HepG2 (cell line): ENCODE data around the gene COPS7A. TPM values are rescaled to one million over a fixed set of nuclear protein-coding genes. Genes with fewer than 3 reads are reported as not detected.

ENCODE experiments used
- ATRX ChIP-seq: sonication (generic); formaldehyde crosslinking; IDR thresholded peaks from 2 replicates; pipeline ENCODE4 v1.4.0; 2020; ENCODE audit warnings: missing genetic modification reagents, borderline replicate concordance
- CENPX ChIP-seq: sonication (generic); formaldehyde crosslinking; IDR thresholded peaks from 2 replicates; pipeline ENCODE4 v1.9.0; 2021; ENCODE audit warnings: mild to moderate bottlenecking, missing genetic modification reagents, moderate library complexity
- FIP1L1 ChIP-seq: fragments of 200-400 bp; formaldehyde crosslinking; IDR thresholded peaks from 2 replicates; pipeline ENCODE4 v1.6.1; 2018; ENCODE audit warnings: low read depth, mild to moderate bottlenecking, low read length, moderate library complexity, borderline replicate concordance; ENCODE audit not compliant: insufficient read depth
- KDM2A ChIP-seq: sonication (generic); formaldehyde crosslinking; IDR thresholded peaks from 2 replicates; pipeline ENCODE4 v1.4.0; 2020; ENCODE audit warnings: low read depth, missing genetic modification reagents, borderline replicate concordance
- NCOA2 ChIP-seq: sonication (generic); formaldehyde crosslinking; IDR thresholded peaks from 2 replicates; pipeline ENCODE4 v1.8.0; 2022; ENCODE audit warnings: inconsistent platforms
- PAX8 ChIP-seq: sonication (generic); formaldehyde crosslinking; IDR thresholded peaks from 2 replicates; pipeline ENCODE4 v1.8.0; 2022; ENCODE audit warnings: mild to moderate bottlenecking, missing genetic modification reagents, borderline replicate concordance
- PHF21A ChIP-seq: sonication (generic); formaldehyde crosslinking; IDR thresholded peaks from 2 replicates; pipeline ENCODE4 v1.5.0; 2020; ENCODE audit warnings: mild to moderate bottlenecking, missing genetic modification reagents
- RARG ChIP-seq: sonication (generic); formaldehyde crosslinking; IDR thresholded peaks from 2 replicates; pipeline ENCODE4 v1.4.0; 2020; ENCODE audit warnings: low read depth, mild to moderate bottlenecking, missing genetic modification reagents
- TEAD3 ChIP-seq: optimal IDR thresholded peaks from 2 replicates; pipeline ENCODE3; 2016; ENCODE audit warnings: borderline replicate concordance
- ZIK1 ChIP-seq: sonication (generic); formaldehyde crosslinking; IDR thresholded peaks from 2 replicates; pipeline ENCODE4 v1.5.0; 2020; ENCODE audit warnings: mild to moderate bottlenecking, low read depth, missing genetic modification reagents, borderline replicate concordance
- ZNF44 ChIP-seq: sonication (generic); formaldehyde crosslinking; IDR thresholded peaks from 2 replicates; pipeline ENCODE4 v1.5.1; 2020; ENCODE audit warnings: mild to moderate bottlenecking, missing genetic modification reagents
- ZNF709 ChIP-seq: sonication (generic); formaldehyde crosslinking; IDR thresholded peaks from 2 replicates; pipeline ENCODE4 v1.5.0; 2020; ENCODE audit warnings: mild to moderate bottlenecking, missing genetic modification reagents
- ZSCAN20 ChIP-seq: sonication (generic); formaldehyde crosslinking; IDR thresholded peaks from 2 replicates; pipeline ENCODE4 v1.4.0; 2020; ENCODE audit warnings: missing genetic modification reagents, mild to moderate bottlenecking, borderline replicate concordance
- polyA plus RNA-seq, 8 experiments: library from polyadenylated mRNA; depleted of rRNA in 3 of 8; stranded (reverse) in 7 of 8; unstranded in 1 of 8; fragments of >200 nt; fragmentation: Illumina TruSeq in 4 of 8; extraction: Trizol in 4 of 8; gene quantifications; 2 replicates each; pipeline versions ENCODE4 v1.2.1 to v1.2.3, GENCODE V29; 2011 to 2016; ENCODE audit warnings: low read depth in 4 of 8, missing spikeins in 1 of 8, mixed read lengths in 1 of 8; ENCODE audit not compliant: insufficient read depth in 1 of 8
- total RNA-seq, 5 experiments: library from RNA; depleted of rRNA; stranded (reverse); fragments of >200 nt; fragmentation: Illumina TruSeq; extraction: Trizol; gene quantifications; 2 replicates each; pipeline ENCODE4 v1.2.3, GENCODE V29; 2016; ENCODE audit warnings: low read depth in 1 of 5
- TF ChIP-seq, protein P1 (sequence below): sonication (generic); formaldehyde crosslinking; IDR thresholded peaks from 2 replicates; pipeline ENCODE4 v1.9.0; 2021; ENCODE audit warnings: mild to moderate bottlenecking, missing genetic modification reagents
- TF ChIP-seq, protein P2 (sequence below): sonication (generic); formaldehyde crosslinking; IDR thresholded peaks from 2 replicates; pipeline ENCODE4 v1.4.0; 2020; ENCODE audit warnings: low read depth, missing genetic modification reagents
- TF ChIP-seq, protein P3 (sequence below): sonication (generic); formaldehyde crosslinking; conservative IDR thresholded peaks from 2 replicates; pipeline ENCODE4 v1.8.0; 2022; ENCODE audit warnings: missing genetic modification reagents
- TF ChIP-seq, protein P4 (sequence below): IDR thresholded peaks from 2 replicates; pipeline ENCODE4 v1.6.1; 2016; ENCODE audit warnings: mild to moderate bottlenecking, missing biosample characterization, missing genetic modification reagents

COPS7A gene
- total and polyA plus RNA-seq, 2 of the 13 experiments (the other 11 are each of a cell fraction or from before 2014, with no cell fraction given): 40.0 to 73.6 TPM

DNA sequence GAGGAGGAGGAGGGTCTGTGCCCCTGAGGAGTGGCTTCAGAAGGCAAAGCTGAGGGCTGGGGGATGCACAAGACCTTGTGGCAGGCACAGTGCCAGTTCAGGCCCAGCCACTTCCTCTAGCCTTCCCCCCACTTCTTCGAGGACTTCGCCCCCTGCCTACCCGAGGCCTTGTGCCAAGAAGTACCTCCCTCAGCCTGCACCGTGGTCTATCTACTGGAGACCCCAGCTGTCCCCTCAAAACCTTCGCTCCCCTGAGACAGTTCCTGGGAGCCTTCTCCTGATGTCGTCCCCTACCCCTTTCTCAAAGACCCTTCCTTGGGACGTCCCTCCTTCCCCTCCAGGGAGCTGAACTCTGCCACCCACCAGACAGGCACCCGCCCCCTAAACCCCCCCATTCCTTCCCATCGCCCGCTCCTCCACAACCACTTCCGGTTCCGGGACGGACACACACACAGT lies 35.3 kb upstream of the COPS7A start (continued):
- TF ChIP-seq, protein P1, sequence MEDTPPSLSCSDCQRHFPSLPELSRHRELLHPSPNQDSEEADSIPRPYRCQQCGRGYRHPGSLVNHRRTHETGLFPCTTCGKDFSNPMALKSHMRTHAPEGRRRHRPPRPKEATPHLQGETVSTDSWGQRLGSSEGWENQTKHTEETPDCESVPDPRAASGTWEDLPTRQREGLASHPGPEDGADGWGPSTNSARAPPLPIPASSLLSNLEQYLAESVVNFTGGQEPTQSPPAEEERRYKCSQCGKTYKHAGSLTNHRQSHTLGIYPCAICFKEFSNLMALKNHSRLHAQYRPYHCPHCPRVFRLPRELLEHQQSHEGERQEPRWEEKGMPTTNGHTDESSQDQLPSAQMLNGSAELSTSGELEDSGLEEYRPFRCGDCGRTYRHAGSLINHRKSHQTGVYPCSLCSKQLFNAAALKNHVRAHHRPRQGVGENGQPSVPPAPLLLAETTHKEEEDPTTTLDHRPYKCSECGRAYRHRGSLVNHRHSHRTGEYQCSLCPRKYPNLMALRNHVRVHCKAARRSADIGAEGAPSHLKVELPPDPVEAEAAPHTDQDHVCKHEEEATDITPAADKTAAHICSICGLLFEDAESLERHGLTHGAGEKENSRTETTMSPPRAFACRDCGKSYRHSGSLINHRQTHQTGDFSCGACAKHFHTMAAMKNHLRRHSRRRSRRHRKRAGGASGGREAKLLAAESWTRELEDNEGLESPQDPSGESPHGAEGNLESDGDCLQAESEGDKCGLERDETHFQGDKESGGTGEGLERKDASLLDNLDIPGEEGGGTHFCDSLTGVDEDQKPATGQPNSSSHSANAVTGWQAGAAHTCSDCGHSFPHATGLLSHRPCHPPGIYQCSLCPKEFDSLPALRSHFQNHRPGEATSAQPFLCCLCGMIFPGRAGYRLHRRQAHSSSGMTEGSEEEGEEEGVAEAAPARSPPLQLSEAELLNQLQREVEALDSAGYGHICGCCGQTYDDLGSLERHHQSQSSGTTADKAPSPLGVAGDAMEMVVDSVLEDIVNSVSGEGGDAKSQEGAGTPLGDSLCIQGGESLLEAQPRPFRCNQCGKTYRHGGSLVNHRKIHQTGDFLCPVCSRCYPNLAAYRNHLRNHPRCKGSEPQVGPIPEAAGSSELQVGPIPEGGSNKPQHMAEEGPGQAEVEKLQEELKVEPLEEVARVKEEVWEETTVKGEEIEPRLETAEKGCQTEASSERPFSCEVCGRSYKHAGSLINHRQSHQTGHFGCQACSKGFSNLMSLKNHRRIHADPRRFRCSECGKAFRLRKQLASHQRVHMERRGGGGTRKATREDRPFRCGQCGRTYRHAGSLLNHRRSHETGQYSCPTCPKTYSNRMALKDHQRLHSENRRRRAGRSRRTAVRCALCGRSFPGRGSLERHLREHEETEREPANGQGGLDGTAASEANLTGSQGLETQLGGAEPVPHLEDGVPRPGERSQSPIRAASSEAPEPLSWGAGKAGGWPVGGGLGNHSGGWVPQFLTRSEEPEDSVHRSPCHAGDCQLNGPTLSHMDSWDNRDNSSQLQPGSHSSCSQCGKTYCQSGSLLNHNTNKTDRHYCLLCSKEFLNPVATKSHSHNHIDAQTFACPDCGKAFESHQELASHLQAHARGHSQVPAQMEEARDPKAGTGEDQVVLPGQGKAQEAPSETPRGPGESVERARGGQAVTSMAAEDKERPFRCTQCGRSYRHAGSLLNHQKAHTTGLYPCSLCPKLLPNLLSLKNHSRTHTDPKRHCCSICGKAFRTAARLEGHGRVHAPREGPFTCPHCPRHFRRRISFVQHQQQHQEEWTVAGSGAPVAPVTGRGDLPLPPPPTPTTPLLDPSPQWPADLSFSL (CRISPR knock-in tag): no peak
- TF ChIP-seq ZNF44 (no peak), FIP1L1 (no peak), TEAD3 (CRISPR knock-in tag) (no peak), KDM2A (CRISPR knock-in tag) (no peak), PAX8 (CRISPR knock-in tag) (no peak), ZNF709 (no peak), ZSCAN20 (CRISPR knock-in tag) (no peak), CENPX (CRISPR knock-in tag) (no peak), RARG (no peak), ATRX (CRISPR knock-in tag) (no peak), ZIK1 (no peak), PHF21A (CRISPR knock-in tag) (no peak), NCOA2 (CRISPR knock-in tag) (no peak)
- TF ChIP-seq, protein P2, sequence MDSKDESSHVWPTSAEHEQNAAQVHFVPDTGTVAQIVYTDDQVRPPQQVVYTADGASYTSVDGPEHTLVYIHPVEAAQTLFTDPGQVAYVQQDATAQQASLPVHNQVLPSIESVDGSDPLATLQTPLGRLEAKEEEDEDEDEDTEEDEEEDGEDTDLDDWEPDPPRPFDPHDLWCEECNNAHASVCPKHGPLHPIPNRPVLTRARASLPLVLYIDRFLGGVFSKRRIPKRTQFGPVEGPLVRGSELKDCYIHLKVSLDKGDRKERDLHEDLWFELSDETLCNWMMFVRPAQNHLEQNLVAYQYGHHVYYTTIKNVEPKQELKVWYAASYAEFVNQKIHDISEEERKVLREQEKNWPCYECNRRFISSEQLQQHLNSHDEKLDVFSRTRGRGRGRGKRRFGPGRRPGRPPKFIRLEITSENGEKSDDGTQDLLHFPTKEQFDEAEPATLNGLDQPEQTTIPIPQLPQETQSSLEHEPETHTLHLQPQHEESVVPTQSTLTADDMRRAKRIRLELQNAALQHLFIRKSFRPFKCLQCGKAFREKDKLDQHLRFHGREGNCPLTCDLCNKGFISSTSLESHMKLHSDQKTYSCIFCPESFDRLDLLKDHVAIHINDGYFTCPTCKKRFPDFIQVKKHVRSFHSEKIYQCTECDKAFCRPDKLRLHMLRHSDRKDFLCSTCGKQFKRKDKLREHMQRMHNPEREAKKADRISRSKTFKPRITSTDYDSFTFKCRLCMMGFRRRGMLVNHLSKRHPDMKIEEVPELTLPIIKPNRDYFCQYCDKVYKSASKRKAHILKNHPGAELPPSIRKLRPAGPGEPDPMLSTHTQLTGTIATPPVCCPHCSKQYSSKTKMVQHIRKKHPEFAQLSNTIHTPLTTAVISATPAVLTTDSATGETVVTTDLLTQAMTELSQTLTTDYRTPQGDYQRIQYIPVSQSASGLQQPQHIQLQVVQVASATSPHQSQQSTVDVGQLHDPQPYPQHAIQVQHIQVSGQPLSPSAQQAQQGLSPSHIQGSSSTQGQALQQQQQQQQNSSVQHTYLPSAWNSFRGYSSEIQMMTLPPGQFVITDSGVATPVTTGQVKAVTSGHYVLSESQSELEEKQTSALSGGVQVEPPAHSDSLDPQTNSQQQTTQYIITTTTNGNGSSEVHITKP (CRISPR knock-in tag): no peak
- TF ChIP-seq, protein P3, sequence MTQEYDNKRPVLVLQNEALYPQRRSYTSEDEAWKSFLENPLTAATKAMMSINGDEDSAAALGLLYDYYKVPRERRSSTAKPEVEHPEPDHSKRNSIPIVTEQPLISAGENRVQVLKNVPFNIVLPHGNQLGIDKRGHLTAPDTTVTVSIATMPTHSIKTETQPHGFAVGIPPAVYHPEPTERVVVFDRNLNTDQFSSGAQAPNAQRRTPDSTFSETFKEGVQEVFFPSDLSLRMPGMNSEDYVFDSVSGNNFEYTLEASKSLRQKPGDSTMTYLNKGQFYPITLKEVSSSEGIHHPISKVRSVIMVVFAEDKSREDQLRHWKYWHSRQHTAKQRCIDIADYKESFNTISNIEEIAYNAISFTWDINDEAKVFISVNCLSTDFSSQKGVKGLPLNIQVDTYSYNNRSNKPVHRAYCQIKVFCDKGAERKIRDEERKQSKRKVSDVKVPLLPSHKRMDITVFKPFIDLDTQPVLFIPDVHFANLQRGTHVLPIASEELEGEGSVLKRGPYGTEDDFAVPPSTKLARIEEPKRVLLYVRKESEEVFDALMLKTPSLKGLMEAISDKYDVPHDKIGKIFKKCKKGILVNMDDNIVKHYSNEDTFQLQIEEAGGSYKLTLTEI (CRISPR knock-in tag): no peak
- TF ChIP-seq, protein P4, sequence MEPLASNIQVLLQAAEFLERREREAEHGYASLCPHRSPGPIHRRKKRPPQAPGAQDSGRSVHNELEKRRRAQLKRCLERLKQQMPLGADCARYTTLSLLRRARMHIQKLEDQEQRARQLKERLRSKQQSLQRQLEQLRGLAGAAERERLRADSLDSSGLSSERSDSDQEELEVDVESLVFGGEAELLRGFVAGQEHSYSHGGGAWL (CRISPR knock-in tag): no peak
